NCI-H2171 (cell line): ENCODE results near the gene GALNT11.
"Not testable (repeated sequence)": the region's sequence is repeated elsewhere in the genome, so short reads cannot be mapped to it uniquely, and the experiment has no call there.

ENCODE experiments used
- DNase-seq: peaks from one replicate; lab custom pipeline; 2025; lab: John Stamatoyannopoulos, UW

Gene GALNT11

GRCh38 chr7:152075379-152075778 lies 49.9 kb downstream of the GALNT11 start:
- DNase-seq = not testable (repeated sequence)

GRCh38 chr7:152076324-152076821 lies 50.9 kb downstream of the GALNT11 start:
- DNase-seq = no peak

GRCh38 chr7:152076940-152077933 lies 51.8 kb downstream of the GALNT11 start:
- no peak for DNase-seq

GRCh38 chr7:152078025-152078424 lies 52.6 kb downstream of the GALNT11 start:
- DNase-seq = no peak

GRCh38 chr7:152078786-152079185 lies 53.3 kb downstream of the GALNT11 start:
- DNase-seq = no peak

- DNase-seq = no peak
Measured at GRCh38 chr7:152081088-152081487, 55.6 kb downstream of the GALNT11 start.

- DNase-seq = not testable (repeated sequence)
Measured at GRCh38 chr7:152082073-152082721, 56.7 kb downstream of the GALNT11 start.

- DNase-seq = no peak
Measured at GRCh38 chr7:152085131-152085530, 59.7 kb downstream of the GALNT11 start.

GRCh38 chr7:152086513-152086912 lies 61.0 kb downstream of the GALNT11 start:
- DNase-seq = no peak

- no peak for DNase-seq
Measured at GRCh38 chr7:152089183-152089582, 63.7 kb downstream of the GALNT11 start.

- no peak for DNase-seq
Measured at GRCh38 chr7:152090747-152091146, 65.3 kb downstream of the GALNT11 start.

- DNase-seq = no peak
Measured at GRCh38 chr7:152093717-152094116, 68.2 kb downstream of the GALNT11 start.

- DNase-seq = no peak
Measured at GRCh38 chr7:152095771-152096170, 70.3 kb downstream of the GALNT11 start.

GRCh38 chr7:152097330-152097729 lies 71.9 kb downstream of the GALNT11 start:
- DNase-seq = no peak

- DNase-seq = no peak
Measured at GRCh38 chr7:152103066-152103465, 77.6 kb downstream of the GALNT11 start.

- no peak for DNase-seq
Measured at GRCh38 chr7:152103691-152104090, 78.2 kb downstream of the GALNT11 start.

GRCh38 chr7:152105205-152105604 lies 79.7 kb downstream of the GALNT11 start:
- no peak for DNase-seq

- no peak for DNase-seq
Measured at GRCh38 chr7:152106990-152107389, 81.5 kb downstream of the GALNT11 start.

- no peak for DNase-seq
Measured at GRCh38 chr7:152107945-152108344, 82.5 kb downstream of the GALNT11 start.

GRCh38 chr7:152108359-152108758 lies 82.9 kb downstream of the GALNT11 start:
- DNase-seq = no peak

- no peak for DNase-seq
Measured at GRCh38 chr7:152112829-152113228, 87.4 kb downstream of the GALNT11 start.

- no peak for DNase-seq
Measured at GRCh38 chr7:152115021-152115718, 89.7 kb downstream of the GALNT11 start.
